A549 (cell line): ENCODE results near the gene HNRNPAB.
"Not testable (repeated sequence)": the region's sequence is repeated elsewhere in the genome, so short reads cannot be mapped to it uniquely, and the experiment has no call there.

Experiments
- FOSL2 ChIP-seq, 2 experiments: fragments of 450-650 bp in 1 of 2; fragments of >200 bp in 1 of 2; sonication (Bioruptor Twin) in 1 of 2; formaldehyde crosslinking; IDR thresholded peaks; 2 replicates each; pipeline versions ENCODE4 v1.5.0 to v1.6.1; 2016 to 2020; ENCODE audit warnings: mild to moderate bottlenecking in 1 of 2, moderate library complexity in 1 of 2
- HOXB13 ChIP-seq: fragments of 250-450 bp; sonication (Bioruptor Pico); IDR thresholded peaks from 2 replicates; pipeline ENCODE4 v1.5.0; 2020; ENCODE audit warnings: low read depth, mild to moderate bottlenecking, moderate library complexity
- KDM5A ChIP-seq: fragments of 200-600 bp; sonication (generic); IDR thresholded peaks from 2 replicates; pipeline ENCODE4 v1.6.1; 2016; ENCODE audit warnings: antibody characterized with exemption, mild to moderate bottlenecking
- ZC3H11A ChIP-seq: fragments of 450-650 bp; IDR thresholded peaks from 2 replicates; pipeline ENCODE4 v1.6.1; 2014; ENCODE audit warnings: antibody characterized with exemption, mild to moderate bottlenecking

- not testable (repeated sequence) for TF ChIP-seq FOSL2 (IDR thresholded peaks at IDR 0.05); FOSL2 (CRISPR knock-in tag; IDR thresholded peaks at IDR 0.05); ZC3H11A; KDM5A; HOXB13
Measured at GRCh38 chr5:178198151-178198550, 6.2 kb upstream of the HNRNPAB start.
